GM23338 (cell line): ENCODE data around the gene INPP5D. TPM values are rescaled to one million over a fixed set of nuclear protein-coding genes. Genes with fewer than 3 reads are reported as not detected.

Source experiments
- ATAC-seq: fragments of 200-7000 bp; cut with Tn5 transposase; 3 replicates; pipeline ENCODE4 v1.9.1; 2020
- DNase-seq: peaks from one replicate; pipeline ENCODE4 v3.0.0-alpha.2; 2015; ENCODE audit warnings: low spot score
- H2AFZ ChIP-seq: fragments of 200-600 bp; sonication (generic); 2 replicates; pipeline ENCODE4 v1.8.0; 2016; ENCODE audit warnings: antibody characterized with exemption, mild to moderate bottlenecking, moderate library complexity
- H3F3A ChIP-seq: fragments of 200-600 bp; sonication (generic); replicated peaks from 2 replicates; pipeline ENCODE4 v1.8.0; 2017; ENCODE audit warnings: antibody characterized with exemption, mixed run types, low read depth
- H3K27ac ChIP-seq: fragments of 200-600 bp; sonication (generic); 2 replicates; pipeline ENCODE4 v1.6.1; 2016; ENCODE audit warnings: low read depth
- H3K27me3 ChIP-seq: fragments of 200-600 bp; sonication (generic); 2 replicates; pipeline ENCODE4 v1.8.0; 2016; ENCODE audit warnings: mild to moderate bottlenecking, mixed run types, moderate library complexity; ENCODE audit not compliant: insufficient read depth
- H3K36me3 ChIP-seq: fragments of 200-600 bp; sonication (generic); 2 replicates; pipeline ENCODE4 v1.8.0; 2016; ENCODE audit warnings: mild to moderate bottlenecking; ENCODE audit not compliant: insufficient read depth
- H3K4me1 ChIP-seq: fragments of 200-600 bp; sonication (generic); 2 replicates; pipeline ENCODE4 v1.8.0; 2016; ENCODE audit warnings: mild to moderate bottlenecking, moderate library complexity; ENCODE audit not compliant: insufficient read depth
- H3K4me2 ChIP-seq: fragments of 200-600 bp; sonication (generic); 2 replicates; pipeline ENCODE4 v1.7.1; 2017; ENCODE audit warnings: mixed run types
- H3K4me3 ChIP-seq: fragments of 200-600 bp; sonication (generic); 2 replicates; pipeline ENCODE4 v1.6.1; 2016; ENCODE audit warnings: mixed run types
- H3K79me2 ChIP-seq: fragments of 200-600 bp; sonication (generic); replicated peaks from 2 replicates; pipeline ENCODE4 v1.8.0; 2017; ENCODE audit warnings: mild to moderate bottlenecking; ENCODE audit not compliant: insufficient read depth
- H3K9me2 ChIP-seq: fragments of 200-600 bp; sonication (generic); 2 replicates; pipeline ENCODE4 v1.8.0; 2017; ENCODE audit not compliant: insufficient read depth
- H4K20me1 ChIP-seq: fragments of 200-600 bp; sonication (generic); replicated peaks from 2 replicates; pipeline ENCODE4 v1.8.0; 2017; ENCODE audit warnings: mild to moderate bottlenecking; ENCODE audit not compliant: insufficient read depth
- H3K27ac Mint-ChIP-seq: 2 replicates; pipeline ENCODE4 v1.8.0; 2020; ENCODE audit warnings: inconsistent platforms, mild to moderate bottlenecking, moderate library complexity, mixed read lengths
- H3K27me3 Mint-ChIP-seq: 3 replicates; pipeline ENCODE4 v1.8.0; 2022; ENCODE audit warnings: low read depth, mild to moderate bottlenecking, moderate library complexity, mixed read lengths, inconsistent platforms; ENCODE audit not compliant: insufficient read depth, poor library complexity
- H3K36me3 Mint-ChIP-seq: 3 replicates; pipeline ENCODE4 v1.8.0; 2021; ENCODE audit warnings: low read depth, mild to moderate bottlenecking, inconsistent platforms, moderate library complexity, mixed read lengths
- H3K4me1 Mint-ChIP-seq: 3 replicates; pipeline ENCODE4 v1.8.0; 2020; ENCODE audit warnings: mild to moderate bottlenecking, inconsistent platforms, mixed read lengths
- H3K4me3 Mint-ChIP-seq: 3 replicates; pipeline ENCODE4 v1.8.0; 2021; ENCODE audit warnings: moderate library complexity, mild to moderate bottlenecking, inconsistent platforms, mixed read lengths
- H3K9me3 Mint-ChIP-seq: 3 replicates; pipeline ENCODE4 v1.8.0; 2020; ENCODE audit warnings: moderate library complexity, mild to moderate bottlenecking, inconsistent platforms, mixed read lengths
- CREB1 ChIP-seq: fragments of 250-450 bp; sonication (Bioruptor Pico); IDR thresholded peaks from 2 replicates; pipeline ENCODE4 v1.5.0; 2020; ENCODE audit warnings: low read depth, mild to moderate bottlenecking, moderate library complexity
- EZH2 ChIP-seq: fragments of 200-600 bp; sonication (generic); IDR thresholded peaks from one replicate; pipeline ENCODE4 v1.8.0; 2017; ENCODE audit warnings: antibody characterized with exemption, mild to moderate bottlenecking, low read depth; ENCODE audit not compliant: unreplicated experiment
- EZH2phosphoT487 ChIP-seq: fragments of 200-600 bp; sonication (generic); IDR thresholded peaks from one replicate; pipeline ENCODE4 v1.8.1; 2018; ENCODE audit warnings: antibody characterized with exemption; ENCODE audit not compliant: unreplicated experiment
- JUNB ChIP-seq: IDR thresholded peaks from one replicate; pipeline ENCODE4 v1.6.1; 2016; ENCODE audit warnings: antibody characterized with exemption; ENCODE audit not compliant: unreplicated experiment
- NANOG ChIP-seq: IDR thresholded peaks from 2 replicates; pipeline ENCODE4 v1.6.1; 2016; ENCODE audit warnings: antibody characterized with exemption, borderline replicate concordance
- POLR2AphosphoS5 ChIP-seq: IDR thresholded peaks from 2 replicates; pipeline ENCODE4 v1.6.1; 2016; ENCODE audit warnings: antibody characterized with exemption, low read depth
- STAT1 ChIP-seq: IDR thresholded peaks from one replicate; pipeline ENCODE4 v1.6.1; 2016; ENCODE audit warnings: antibody characterized with exemption; ENCODE audit not compliant: unreplicated experiment
- ZNF114 ChIP-seq: fragments of 250-450 bp; sonication (Bioruptor Pico); IDR thresholded peaks from 2 replicates; pipeline ENCODE4 v1.5.0; 2020; ENCODE audit warnings: mild to moderate bottlenecking, moderate library complexity
- ZNF331 ChIP-seq: fragments of 250-450 bp; sonication (Bioruptor Pico); IDR thresholded peaks from 2 replicates; pipeline ENCODE4 v1.5.0; 2020; ENCODE audit warnings: low read depth, mild to moderate bottlenecking, moderate library complexity
- ZNF462 ChIP-seq: fragments of 250-450 bp; sonication (Bioruptor Pico); IDR thresholded peaks from 2 replicates; pipeline ENCODE4 v1.5.0; 2020; ENCODE audit warnings: mild to moderate bottlenecking, moderate library complexity
- polyA plus RNA-seq: library from polyadenylated mRNA; unstranded; fragments of >200 nt; fragmentation: Nextera tagmentation; extraction: Ambion mirVana; gene quantifications from 2 replicates; pipeline ENCODE4 v1.2.1, GENCODE V29; 2016
- total RNA-seq: library from RNA; depleted of rRNA; stranded (reverse); fragments of >200 nt; shearing (Covaris generic); gene quantifications from 2 replicates; pipeline ENCODE4 v1.2.3, GENCODE V29; 2014
- TF ChIP-seq, protein P1 (sequence below): IDR thresholded peaks from one replicate; pipeline ENCODE4 v1.6.1; 2018; ENCODE audit warnings: antibody characterized with exemption; ENCODE audit not compliant: unreplicated experiment
- TF ChIP-seq, protein P2 (sequence below): IDR thresholded peaks from 2 replicates; pipeline ENCODE4 v1.6.1; 2016; ENCODE audit warnings: antibody characterized with exemption
- TF ChIP-seq, protein P3 (sequence below), 2 experiments: fragments of 200-600 bp in 1 of 2; sonication (generic) in 1 of 2; conservative IDR thresholded peaks; 2 replicates each; pipeline versions ENCODE4 v1.5.1 to v1.6.1; 2016 to 2017; ENCODE audit warnings: antibody characterized with exemption in 2 of 2, low read depth in 2 of 2, mild to moderate bottlenecking in 2 of 2, moderate library complexity in 1 of 2

INPP5D gene
- total and polyA plus RNA-seq, 2 experiments from 2014 or later = 6.6 to 8.3 TPM

- peaks cover 13% of the 10 kb centered on the region for H3F3A ChIP-seq
- H3K27me3 Mint-ChIP-seq = peaks cover 3% of the 10 kb centered on the region
- H3K36me3 Mint-ChIP-seq = peaks cover 3% of the 10 kb centered on the region; the same call in 1 of the 3 replicates
- DNase-seq (no peak), ATAC-seq (no peak)
- no peak overlapping the region for H3K27ac Mint-ChIP-seq
- H3K9me2 ChIP-seq = peaks cover 6% of the 10 kb centered on the region; the same call in 1 of the 2 replicates
- peaks cover 10% of the 10 kb centered on the region for H3K4me1 Mint-ChIP-seq
- no peaks in the 10 kb centered on the region for H4K20me1 ChIP-seq
- no peaks in the 10 kb centered on the region for H3K4me1 ChIP-seq
- TF ChIP-seq, protein P1, sequence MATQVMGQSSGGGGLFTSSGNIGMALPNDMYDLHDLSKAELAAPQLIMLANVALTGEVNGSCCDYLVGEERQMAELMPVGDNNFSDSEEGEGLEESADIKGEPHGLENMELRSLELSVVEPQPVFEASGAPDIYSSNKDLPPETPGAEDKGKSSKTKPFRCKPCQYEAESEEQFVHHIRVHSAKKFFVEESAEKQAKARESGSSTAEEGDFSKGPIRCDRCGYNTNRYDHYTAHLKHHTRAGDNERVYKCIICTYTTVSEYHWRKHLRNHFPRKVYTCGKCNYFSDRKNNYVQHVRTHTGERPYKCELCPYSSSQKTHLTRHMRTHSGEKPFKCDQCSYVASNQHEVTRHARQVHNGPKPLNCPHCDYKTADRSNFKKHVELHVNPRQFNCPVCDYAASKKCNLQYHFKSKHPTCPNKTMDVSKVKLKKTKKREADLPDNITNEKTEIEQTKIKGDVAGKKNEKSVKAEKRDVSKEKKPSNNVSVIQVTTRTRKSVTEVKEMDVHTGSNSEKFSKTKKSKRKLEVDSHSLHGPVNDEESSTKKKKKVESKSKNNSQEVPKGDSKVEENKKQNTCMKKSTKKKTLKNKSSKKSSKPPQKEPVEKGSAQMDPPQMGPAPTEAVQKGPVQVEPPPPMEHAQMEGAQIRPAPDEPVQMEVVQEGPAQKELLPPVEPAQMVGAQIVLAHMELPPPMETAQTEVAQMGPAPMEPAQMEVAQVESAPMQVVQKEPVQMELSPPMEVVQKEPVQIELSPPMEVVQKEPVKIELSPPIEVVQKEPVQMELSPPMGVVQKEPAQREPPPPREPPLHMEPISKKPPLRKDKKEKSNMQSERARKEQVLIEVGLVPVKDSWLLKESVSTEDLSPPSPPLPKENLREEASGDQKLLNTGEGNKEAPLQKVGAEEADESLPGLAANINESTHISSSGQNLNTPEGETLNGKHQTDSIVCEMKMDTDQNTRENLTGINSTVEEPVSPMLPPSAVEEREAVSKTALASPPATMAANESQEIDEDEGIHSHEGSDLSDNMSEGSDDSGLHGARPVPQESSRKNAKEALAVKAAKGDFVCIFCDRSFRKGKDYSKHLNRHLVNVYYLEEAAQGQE = no peak
- TF ChIP-seq ZNF462 (no peak), NANOG (no peak), EZH2phosphoT487 (no peak), POLR2AphosphoS5 (no peak), JUNB (no peak), CREB1 (CRISPR knock-in tag) (no peak), STAT1 (no peak), EZH2 (no peak), ZNF331 (CRISPR knock-in tag) (no peak), ZNF114 (CRISPR knock-in tag) (no peak)
- TF ChIP-seq, protein P2, sequence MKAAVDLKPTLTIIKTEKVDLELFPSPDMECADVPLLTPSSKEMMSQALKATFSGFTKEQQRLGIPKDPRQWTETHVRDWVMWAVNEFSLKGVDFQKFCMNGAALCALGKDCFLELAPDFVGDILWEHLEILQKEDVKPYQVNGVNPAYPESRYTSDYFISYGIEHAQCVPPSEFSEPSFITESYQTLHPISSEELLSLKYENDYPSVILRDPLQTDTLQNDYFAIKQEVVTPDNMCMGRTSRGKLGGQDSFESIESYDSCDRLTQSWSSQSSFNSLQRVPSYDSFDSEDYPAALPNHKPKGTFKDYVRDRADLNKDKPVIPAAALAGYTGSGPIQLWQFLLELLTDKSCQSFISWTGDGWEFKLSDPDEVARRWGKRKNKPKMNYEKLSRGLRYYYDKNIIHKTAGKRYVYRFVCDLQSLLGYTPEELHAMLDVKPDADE = no peak
- TF ChIP-seq, protein P3, sequence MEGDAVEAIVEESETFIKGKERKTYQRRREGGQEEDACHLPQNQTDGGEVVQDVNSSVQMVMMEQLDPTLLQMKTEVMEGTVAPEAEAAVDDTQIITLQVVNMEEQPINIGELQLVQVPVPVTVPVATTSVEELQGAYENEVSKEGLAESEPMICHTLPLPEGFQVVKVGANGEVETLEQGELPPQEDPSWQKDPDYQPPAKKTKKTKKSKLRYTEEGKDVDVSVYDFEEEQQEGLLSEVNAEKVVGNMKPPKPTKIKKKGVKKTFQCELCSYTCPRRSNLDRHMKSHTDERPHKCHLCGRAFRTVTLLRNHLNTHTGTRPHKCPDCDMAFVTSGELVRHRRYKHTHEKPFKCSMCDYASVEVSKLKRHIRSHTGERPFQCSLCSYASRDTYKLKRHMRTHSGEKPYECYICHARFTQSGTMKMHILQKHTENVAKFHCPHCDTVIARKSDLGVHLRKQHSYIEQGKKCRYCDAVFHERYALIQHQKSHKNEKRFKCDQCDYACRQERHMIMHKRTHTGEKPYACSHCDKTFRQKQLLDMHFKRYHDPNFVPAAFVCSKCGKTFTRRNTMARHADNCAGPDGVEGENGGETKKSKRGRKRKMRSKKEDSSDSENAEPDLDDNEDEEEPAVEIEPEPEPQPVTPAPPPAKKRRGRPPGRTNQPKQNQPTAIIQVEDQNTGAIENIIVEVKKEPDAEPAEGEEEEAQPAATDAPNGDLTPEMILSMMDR (conservative IDR thresholded peaks at IDR 0.05; ENCODE audit: low read depth in 2 of 2) = no peak
- H3K27ac ChIP-seq = no peak overlapping the region
- no peaks in the 10 kb centered on the region for H3K36me3 ChIP-seq
- H3K4me3 ChIP-seq = no peak overlapping the region
- no peaks in the 10 kb centered on the region for H3K79me2 ChIP-seq
- H3K4me3 Mint-ChIP-seq = no peak overlapping the region
- H3K9me3 Mint-ChIP-seq = peaks cover 3% of the 10 kb centered on the region; the same call in 1 of the 3 replicates
- H3K4me2 ChIP-seq = no peak overlapping the region
- H3K27me3 ChIP-seq = no peaks in the 10 kb centered on the region
- H2AFZ ChIP-seq = no peak overlapping the region
These were observed 24.5 kb upstream of the INPP5D start for GRCh38 chr2:233035426-233036161.
